GM18499 (cell line): ENCODE measurements around the gene CNDP1.

Experiments used
- ATAC-seq: cut with Tn5 transposase; IDR thresholded peaks from one replicate; pipeline ENCODE4 v1.9.1; 2021; ENCODE audit warnings: moderate number of reproducible peaks; ENCODE audit not compliant: insufficient read depth, unreplicated experiment

CNDP1 gene

DNA sequence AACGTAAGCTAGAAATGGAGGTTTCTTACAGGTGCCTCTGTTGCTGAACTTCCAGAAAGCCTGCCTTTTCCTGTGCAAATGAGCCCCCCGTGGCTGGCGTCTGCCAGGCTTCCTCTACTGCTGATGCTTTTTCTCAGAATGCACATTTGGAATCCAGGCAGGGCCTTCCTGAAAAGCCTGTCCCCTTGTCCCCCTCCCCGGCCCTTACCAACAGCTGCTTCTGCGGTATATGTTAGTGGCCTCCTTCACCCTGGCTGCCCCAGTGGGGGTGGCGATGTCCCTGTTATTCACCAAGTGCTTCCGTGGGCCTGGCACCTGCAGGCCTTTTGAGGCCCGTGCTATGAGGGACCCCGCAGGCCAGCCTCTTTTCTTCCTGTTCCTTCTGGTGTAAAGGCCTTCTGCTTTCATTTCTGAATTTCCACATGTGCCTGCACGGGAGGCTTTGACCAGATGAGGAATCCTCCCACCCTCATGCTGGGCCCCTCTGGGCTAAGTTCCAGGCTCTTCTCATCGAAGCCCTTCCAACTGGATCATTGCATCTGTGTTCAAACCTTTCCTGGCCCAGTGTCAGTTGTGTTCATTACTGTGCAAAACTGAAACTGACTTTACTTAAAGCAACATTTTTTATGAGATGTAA, 27.7 kb upstream of the CNDP1 start:
- ATAC-seq = no peak

DNA sequence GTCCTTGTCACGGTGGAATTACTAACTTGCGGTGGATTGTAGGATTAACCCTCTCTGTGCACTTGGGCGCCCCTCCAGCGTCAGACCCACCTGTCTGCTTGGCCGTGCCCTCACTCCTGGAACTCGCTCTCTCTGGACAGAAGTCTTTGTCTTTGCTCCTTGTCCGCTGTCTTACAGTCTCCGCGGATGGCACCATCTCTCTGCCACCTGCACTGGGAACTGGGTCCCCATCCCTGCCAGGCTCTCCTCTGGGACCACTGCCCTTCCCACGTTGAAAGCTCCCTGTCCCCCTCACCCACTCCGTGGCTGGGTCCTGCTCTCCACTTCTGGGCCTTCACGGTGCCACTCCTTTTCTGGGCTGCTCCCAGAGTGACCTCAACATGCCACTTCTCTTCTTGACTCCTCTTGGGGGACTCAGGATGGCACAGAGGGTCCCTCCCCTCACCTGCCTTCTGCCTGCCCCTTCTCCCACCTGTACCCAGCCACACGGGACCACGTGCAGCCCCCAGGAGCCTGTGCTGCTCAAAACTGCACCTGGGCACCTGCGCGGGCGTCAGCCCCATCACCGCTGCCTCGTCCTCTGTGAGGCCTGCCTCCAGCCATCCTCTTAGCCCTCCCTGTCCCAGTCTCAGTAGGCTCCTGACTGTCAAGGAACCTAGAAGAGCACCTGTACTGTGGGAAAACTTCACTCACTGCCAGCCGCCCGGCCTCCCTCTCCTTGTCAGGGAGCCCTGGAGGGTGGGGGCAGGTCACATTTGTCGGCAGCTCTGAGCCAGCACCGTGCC, 27.0 kb upstream of the CNDP1 start:
- no peak for ATAC-seq

DNA sequence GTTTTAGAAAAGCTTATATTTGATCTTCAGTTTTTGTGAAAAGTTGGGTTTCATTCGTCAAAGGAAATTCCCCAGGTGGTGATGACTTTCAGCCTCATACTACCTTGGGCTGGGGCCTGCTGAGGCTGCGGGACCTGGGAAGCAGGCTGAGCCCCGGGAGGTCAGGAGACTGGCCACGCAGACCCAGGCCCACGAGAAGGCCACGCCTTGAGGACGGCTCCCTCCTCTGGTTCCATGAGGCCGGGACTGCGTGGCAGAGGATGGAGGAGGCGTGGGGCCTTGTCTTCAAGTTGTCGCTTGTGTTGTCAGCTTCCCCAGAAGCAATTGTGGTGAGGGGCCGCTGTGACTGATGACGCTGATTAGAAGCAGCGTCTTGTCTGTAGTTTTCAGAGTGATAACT, 26.4 kb upstream of the CNDP1 start:
- ATAC-seq = no peak

DNA sequence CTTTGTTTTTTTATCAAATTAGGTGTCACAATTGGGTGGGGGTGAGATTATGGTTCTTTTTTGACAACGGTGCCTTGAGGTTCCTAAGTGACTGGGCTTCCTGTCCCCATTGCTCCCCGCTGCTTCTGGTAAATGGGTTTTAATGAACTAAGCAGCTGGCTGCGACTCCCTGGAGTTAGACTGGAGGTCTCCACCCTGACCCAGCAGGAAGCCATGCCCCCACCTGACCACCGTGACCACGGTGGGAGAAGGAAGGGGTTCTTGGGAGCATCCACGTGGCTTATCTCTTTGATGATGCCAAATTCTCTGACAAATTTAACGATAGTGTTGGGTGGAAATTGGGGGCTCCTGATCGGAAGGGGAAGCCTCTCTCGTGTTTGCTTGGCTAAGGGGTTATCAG, 25.9 kb upstream of the CNDP1 start:
- ATAC-seq = no peak

DNA sequence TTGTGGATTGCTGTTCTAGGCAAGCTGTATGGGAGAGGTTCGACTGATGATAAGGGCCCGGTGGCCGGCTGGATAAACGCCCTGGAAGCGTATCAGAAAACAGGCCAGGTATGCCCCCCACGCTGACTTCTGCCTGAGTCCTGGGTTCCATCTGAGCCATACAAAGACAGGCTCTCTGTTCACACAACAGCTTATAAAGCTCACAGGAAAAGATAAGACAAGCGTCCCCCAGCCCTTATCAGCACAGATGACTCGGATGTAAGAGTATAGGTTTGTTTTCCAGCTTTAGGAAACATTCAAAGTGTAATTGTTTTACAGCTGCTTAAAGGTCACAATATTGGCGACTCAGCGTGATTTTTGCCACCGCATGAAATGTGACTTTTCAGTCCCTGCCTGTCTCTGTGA, 25.5 kb upstream of the CNDP1 start:
- no peak for ATAC-seq

DNA sequence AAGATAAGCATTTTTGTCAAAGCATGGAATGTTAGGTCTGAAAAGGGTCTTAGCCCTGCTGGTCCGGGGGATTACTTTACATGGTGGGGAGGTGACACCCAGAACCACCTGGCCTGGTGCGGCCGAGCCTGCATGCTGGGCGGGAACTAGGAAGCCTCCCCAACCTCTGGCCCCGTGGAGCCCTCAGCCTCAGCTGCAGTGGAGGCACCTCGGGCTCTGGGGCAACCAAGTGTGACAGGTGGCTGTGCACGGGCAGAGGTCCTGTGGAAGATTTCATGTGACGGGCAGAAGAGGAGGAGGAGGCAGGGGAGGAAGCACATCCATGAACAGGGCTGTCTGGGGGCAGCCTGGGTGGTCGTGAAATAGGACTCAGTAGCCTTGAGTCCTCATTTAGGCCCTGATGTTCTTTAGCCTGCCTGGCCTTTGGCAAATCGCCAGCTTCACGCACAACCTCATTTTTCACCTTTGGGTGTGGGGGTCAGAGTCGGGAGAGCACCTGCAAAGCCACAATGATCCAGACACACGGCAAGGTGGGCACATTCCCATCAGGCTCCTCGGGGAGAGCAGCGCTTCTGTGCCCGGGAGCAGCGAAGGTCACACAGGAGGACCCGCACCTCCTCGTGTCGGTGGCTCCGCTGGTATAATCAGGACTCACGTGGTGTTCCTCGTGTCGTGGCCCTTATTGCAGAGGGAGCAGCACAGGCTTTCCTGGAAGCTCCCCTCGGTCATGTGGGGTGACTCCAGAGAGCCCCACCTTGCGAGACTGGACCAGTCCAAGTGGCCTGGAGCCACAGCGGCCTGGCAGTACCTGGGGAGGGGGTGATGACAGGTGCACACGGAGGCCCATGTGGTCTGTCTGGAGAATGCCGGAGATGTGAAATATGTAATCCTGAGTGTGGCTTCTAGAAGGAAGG, 24.2 kb upstream of the CNDP1 start:
- ATAC-seq = no peak

DNA sequence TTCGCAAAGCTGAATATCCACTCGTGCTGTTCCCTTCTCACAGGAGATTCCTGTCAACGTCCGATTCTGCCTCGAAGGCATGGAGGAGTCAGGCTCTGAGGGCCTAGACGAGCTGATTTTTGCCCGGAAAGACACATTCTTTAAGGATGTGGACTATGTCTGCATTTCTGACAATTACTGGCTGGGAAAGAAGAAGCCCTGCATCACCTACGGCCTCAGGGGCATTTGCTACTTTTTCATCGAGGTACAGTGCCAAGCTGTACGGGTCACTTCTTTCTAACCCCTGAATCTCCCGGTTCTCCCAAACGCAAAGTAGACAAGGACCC, 23.6 kb upstream of the CNDP1 start:
- ATAC-seq = no peak

DNA sequence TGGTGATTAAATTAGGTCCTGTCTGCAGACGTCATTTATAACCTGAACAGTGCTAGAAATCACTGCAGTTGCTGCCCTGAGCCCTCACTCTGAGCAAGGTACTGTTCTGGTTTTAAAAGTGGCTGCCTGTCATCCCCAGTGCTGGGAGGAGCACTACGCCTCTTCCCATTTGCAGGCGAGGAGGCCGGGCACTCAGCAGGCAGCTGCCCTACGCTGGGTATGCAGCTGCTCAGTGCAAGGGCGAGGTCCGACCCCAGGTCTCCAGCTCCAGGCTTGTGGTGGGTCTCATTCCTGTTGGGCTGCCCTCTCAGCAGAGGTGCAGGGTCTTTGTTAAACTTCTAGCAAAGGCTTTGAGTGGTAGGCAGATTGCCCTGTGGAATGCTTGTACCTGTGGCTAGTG, 22.5 kb upstream of the CNDP1 start:
- ATAC-seq = no peak

DNA sequence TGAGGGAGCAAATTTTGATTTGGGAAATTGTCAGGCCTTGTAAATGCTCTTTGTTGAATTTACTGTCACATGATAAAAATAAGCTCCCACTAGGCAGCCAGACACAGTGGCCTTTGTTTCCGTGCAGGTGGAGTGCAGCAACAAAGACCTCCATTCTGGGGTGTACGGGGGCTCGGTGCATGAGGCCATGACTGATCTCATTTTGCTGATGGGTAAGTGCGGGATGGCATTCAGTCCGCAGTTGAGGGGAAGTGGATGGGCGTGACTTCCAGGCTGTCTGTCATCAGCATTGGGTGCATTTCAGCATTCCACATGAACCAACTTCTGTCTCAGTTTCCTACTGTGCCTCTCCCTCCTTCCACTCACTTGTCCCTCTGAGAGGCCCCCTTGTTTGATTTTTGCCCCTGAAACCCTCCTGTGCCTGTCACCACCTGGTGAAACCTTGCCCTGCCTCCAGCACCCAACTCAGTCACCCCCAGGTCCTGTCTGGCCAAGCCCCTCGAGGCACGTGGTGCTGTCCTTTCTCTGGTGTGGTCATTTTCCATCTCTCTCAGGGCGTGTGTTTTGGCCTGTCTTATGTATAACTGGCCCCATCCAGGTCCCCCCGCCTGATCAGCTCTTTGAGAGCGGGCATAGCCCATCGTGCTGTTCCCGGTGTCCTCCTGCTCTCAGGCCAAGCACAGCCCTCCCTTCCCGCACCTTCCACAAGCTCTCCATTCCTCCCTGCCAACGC, 21.8 kb upstream of the CNDP1 start:
- ATAC-seq = no peak

DNA sequence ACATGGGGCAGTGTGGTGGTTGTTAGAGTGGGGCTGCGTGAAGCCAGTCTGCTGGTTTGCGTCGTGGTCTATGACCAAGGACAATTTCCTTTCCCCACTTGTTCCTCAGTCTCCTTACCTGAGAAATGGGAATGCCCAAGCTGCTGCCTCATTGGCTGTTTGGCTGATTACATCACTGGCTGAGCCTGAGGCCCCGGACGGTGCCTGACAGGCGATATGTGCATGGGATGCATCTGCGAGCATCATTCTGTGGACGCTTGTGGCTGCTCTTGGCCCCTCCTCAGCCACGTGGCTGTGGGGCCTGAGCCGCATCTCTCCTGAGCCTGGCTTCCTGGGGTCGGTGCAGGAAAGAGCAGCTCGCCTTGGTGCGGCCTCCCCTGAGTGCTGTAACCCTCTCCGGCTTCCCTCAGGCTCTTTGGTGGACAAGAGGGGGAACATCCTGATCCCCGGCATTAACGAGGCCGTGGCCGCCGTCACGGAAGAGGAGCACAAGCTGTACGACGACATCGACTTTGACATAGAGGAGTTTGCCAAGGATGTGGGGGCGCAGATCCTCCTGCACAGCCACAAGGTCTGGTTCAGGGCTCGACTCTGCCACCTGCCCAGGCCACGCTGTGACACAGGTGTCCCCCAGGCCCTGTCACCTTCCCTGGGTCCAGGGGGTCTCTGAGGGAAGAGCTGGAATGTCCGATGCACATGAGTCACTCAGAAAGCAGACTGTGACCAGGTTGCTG, 21.0 kb upstream of the CNDP1 start:
- ATAC-seq = no peak

DNA sequence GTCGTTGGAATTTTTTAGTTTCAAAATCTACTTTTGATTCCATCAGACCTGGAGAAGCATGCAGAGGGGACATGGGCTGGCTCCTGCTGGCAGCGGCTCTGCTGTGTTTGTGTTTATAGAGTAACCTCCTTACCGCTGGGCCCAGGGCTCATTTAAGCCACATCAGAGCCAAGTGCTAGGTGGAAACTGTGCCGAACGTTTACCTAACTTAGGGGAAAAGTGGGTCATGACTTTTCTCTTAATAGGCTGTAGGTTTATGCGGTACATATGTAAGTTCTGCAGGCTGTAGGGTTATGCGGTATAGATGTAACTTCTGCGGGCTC, 20.5 kb upstream of the CNDP1 start:
- no peak for ATAC-seq

DNA sequence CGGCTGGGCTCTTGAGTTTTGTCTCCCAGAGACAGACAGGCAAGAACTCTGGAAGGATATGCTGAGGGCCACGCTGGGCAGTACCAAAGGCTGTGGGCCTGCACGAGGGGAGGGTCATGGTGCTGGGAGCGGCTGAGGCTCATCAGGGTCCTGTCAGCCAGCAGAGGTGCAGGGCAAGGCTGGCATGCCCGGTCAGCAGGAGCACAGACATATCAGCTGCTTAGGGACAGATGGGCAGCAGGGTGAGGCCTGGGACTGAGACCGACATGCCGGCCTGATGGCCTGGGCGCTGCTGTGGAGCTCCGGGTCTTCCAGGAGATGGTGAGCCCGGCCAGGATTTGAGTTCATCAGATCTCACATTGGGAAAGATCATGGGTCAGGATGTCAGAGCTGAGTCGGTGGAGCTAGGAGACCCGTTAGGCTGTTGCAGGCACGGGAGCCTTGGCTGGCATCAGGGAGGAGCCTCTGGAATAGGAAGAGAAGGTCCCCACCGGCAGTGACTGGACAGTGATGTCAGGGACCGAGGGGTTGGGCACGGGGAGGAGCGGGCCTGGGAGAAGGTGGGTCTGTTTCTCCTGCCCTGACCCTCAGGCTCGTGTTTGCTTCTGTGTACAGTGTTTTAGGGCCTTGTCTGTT, 19.3 kb upstream of the CNDP1 start:
- ATAC-seq = no peak

DNA sequence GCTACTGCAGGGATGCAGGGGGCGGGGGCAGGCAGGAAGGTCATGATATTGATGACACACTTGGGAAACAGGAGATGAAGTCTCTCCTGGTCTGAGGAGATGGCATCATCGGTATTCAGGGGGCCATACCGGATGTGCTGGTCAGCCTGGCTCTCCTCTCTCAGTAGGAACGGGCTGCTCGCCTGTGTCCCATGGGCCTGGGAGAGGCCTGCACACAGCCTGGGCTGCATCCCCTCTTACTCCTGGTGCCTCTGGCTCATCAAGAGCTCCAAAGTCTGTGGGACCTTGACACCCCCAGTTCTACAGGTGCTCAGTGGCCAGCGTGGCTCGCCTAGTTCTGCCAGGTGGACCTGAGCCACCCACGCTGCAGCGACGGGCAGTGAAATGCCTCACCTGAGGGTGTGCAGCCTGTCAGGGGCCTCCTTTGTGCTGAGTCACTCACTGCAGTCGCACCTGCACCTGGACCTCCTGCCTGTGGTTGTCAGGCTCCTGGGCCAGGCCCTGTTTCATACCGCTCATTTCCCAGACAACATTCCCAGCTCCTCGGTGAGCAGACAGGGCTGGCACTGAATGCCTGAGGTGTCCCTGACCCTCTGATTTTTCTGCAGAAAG, 18.6 kb upstream of the CNDP1 start:
- ATAC-seq = no peak

DNA sequence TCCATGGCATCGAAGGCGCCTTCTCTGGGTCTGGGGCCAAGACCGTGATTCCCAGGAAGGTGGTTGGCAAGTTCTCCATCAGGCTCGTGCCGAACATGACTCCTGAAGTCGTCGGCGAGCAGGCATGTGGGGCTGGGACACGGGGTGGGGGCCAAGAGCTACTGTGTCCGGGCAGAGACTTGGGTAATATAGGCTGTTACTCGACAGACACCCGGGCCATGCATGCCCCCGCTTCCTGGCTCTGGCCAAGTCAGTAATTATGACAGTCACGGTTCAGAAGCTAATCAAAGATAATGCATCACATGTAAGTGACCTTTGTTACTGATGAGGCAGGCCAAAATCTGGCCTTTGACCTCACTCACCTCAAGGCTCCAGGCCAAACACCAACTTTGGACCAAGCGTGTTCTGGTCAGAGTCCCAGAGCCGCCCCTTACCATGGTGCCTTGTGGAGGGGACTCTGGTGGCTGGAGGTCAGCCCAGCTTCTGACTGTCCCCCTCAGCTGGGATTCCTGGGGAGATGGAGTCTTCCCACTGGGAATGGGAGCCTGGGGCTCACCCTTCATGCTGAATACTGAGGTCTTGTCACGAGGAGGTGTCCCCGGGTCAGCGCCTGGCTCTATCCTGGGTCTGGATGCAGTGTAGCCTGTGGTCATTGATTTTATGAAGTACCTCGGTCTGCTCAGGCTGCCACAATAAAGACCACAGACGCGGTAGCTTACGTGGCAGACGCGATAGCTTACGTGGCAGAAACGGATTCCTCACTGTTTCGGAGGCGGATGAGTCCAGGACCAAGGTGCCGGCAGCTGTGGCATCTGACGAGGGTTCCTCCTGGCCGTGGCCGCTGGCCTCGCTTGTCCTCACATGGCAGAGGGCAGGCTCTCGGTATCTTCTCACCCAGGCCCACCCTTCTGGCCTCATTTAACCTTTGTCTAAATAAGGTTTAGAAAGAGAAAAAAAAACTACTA, 17.7 kb upstream of the CNDP1 start:
- no peak for ATAC-seq

DNA sequence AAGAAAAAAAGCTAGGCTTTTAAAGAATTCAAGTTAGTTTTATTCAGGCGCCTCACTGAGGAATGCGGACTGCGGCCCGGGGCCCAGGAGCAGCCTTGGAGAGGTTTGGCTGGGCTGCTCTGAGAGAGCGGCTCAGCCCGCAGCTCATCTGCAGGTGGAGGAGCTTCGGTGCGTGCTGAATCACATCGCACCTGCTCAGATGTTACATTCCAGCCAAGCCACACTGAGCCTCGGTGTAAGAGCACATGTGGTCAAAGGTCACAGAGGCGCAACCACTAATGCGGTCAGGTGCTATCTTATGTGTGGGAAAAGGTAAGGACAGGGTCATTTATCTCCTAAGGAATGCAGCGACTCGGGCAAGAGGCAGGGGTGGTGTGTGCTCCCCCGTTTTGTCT, 17.1 kb upstream of the CNDP1 start:
- no peak for ATAC-seq

DNA sequence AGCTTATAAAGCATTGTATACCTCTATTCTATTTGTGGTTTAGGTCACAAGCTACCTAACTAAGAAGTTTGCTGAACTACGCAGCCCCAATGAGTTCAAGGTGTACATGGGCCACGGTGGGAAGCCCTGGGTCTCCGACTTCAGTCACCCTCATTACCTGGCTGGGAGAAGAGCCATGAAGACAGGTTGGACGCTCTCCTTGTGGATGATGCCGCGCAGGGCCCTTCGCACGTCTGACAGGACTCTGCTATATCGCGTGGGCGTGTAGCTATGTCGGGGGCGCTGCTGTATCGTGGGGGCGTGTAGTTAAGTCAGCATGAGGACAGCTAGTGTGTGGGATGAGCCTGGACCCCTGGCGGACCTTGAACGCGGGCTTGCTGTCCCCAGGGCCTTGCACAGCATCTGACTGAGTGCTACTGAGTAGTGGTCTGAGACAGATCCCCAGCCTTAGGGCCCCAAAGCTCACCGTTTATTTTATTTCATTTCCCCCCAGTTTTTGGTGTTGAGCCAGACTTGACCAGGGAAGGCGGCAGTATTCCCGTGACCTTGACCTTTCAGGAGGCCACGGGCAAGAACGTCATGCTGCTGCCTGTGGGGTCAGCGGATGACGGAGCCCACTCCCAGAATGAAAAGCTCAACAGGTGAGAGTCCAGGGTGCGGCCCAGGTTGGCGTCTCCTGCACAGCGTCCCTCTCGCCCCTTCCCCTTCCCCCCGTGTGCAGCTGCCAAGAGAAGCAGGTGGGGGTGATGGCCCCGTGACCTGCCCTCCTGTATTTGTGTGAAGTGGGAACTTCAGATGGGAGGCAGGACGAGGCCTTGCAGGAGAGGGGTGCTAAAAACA, 15.6 kb upstream of the CNDP1 start:
- ATAC-seq = no peak
